ENCODE data around the gene ENTREP1. TPM values are rescaled to one million over a fixed set of nuclear protein-coding genes. Genes with fewer than 3 reads are reported as not detected.

The ENTREP1 gene
- total RNA-seq, 1 experiment from 2014 or later: 21.3 TPM

DNA sequence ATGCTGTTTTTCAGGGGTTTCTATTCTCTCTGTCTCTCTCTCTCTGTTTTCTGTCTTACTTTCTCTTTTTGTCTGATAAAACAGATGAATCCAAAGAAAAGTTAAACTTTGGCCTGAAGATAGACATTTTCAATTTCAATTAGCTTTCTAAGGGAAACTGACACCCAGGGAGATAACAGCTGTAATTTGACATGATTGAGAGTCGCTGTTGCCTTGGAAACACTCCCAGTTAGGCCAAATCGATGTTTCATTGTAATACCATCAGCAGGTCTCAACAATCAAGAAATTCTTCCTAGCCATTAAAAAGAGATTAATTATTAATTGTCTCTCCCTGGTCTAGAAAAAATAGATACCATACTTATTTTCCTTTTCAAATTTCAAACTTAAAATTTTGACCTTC is 53.0 kb downstream of the ENTREP1 start:
- H3K4ac ChIP-seq (ENCODE audit: low read depth, low read length): no peak overlapping the region
- H3K4me1 ChIP-seq (ENCODE audit: insufficient read depth, low read length): peaks cover 4% of the 10 kb centered on the region; the same call in 1 of the 2 replicates
- no peak overlapping the region for H3T11ph ChIP-seq (ENCODE audit: low read length)
- H2BK120ac ChIP-seq (ENCODE audit: low read depth, low read length, poor library complexity, severe bottlenecking): no peak overlapping the region
- no peaks in the 10 kb centered on the region for H3K79me2 ChIP-seq (ENCODE audit: insufficient read depth, low read length)
- TF ChIP-seq CTCF (conservative IDR thresholded peaks at IDR 0.05): no peak
- no peak overlapping the region for H2BK20ac ChIP-seq (ENCODE audit: low read depth, low read length, poor library complexity, severe bottlenecking)
- no peaks in the 10 kb centered on the region for H4K20me1 ChIP-seq (ENCODE audit: control insufficient read depth, insufficient read depth, insufficient read length)
- H3K4me1 Mint-ChIP-seq: peaks cover 14 to 18% of the 10 kb centered on the region in 2 experiments
- DNase-seq: no peak
- no peak overlapping the region for H3K4me3 Mint-ChIP-seq
- no peak overlapping the region for H2BK12ac ChIP-seq (ENCODE audit: insufficient read length, low read depth, low read length)
- H4K8ac ChIP-seq (replicated peaks; ENCODE audit: insufficient read length, low read depth, low read length): no peak overlapping the region
- H2BK15ac ChIP-seq (ENCODE audit: low read depth, low read length): no peak overlapping the region
- no peaks in the 10 kb centered on the region for H3K27me3 Mint-ChIP-seq (ENCODE audit: low read depth)
- no peaks in the 10 kb centered on the region for H3K79me1 ChIP-seq (ENCODE audit: insufficient read depth, low read depth, low read length, poor library complexity, severe bottlenecking)
- peaks cover 6 to 48% (median 11%) of the 10 kb centered on the region in 3 experiments; a peak in 6 of 7 replicates for H3K36me3 Mint-ChIP-seq (ENCODE audit: insufficient read depth in 1 of 3, low read depth in 3 of 3)
- no peak overlapping the region for H2AFZ ChIP-seq (ENCODE audit: low read length)
- no peak overlapping the region for H3K56ac ChIP-seq (ENCODE audit: insufficient read length, low read depth, low read length)
- H3K23me2 ChIP-seq (ENCODE audit: insufficient read length, low read depth, low read length, poor library complexity, severe bottlenecking): no peaks in the 10 kb centered on the region
- H3K9me3 ChIP-seq (ENCODE audit: control insufficient read depth, low read depth, low read length): no peaks in the 10 kb centered on the region
- no CpG with 5 or more reads among the region's 2 CpGs for WGBS (ENCODE audit: extremely low coverage, insufficient read length, low lambda C conversion rate)
- no peaks in the 10 kb centered on the region for H3K9me3 Mint-ChIP-seq
- H2BK5ac ChIP-seq (ENCODE audit: insufficient read length, low read length): no peak overlapping the region
- H3K9ac ChIP-seq (ENCODE audit: extremely low read depth, insufficient read length, low read length): no peak overlapping the region
- H3K18ac ChIP-seq (ENCODE audit: insufficient read length, low read depth, low read length): no peak overlapping the region
- H2AK5ac ChIP-seq (ENCODE audit: insufficient read length, low read length): no peak overlapping the region
- H3K27me3 ChIP-seq (ENCODE audit: insufficient read depth, low read length): no peaks in the 10 kb centered on the region
- H3K27ac Mint-ChIP-seq: no peak overlapping the region
- H3K4me2 ChIP-seq (ENCODE audit: insufficient read depth, insufficient read length, low read length): no peak overlapping the region
- H3K27ac ChIP-seq (ENCODE audit: insufficient read length, low read depth, low read length): no peak overlapping the region
- no peak overlapping the region for H4K5ac ChIP-seq (ENCODE audit: insufficient read length, low read depth, low read length)
- H4K91ac ChIP-seq (ENCODE audit: insufficient read length, low read depth, low read length): no peak overlapping the region
- no peak overlapping the region for H3K23ac ChIP-seq (ENCODE audit: insufficient read length, low read depth, low read length)
- no peak overlapping the region for H3K14ac ChIP-seq (ENCODE audit: insufficient read depth, low read length)
